H1 (cell line): Measurements from ENCODE around the gene UNC5B. TPM values are rescaled to one million over a fixed set of nuclear protein-coding genes. Genes with fewer than 3 reads are reported as not detected.

Source experiments
- CTCF ChIA-PET: fragments of 300-600 bp; sonication (Branson Sonifier 250); formaldehyde crosslinking; loops from one replicate; lab custom pipeline; 2021; ENCODE audit not compliant: partially characterized antibody; lab: Charles Lee
- POLR2A ChIA-PET: fragments of 300-600 bp; sonication (Branson Sonifier 250); formaldehyde crosslinking; loops from one replicate; lab custom pipeline; 2021; ENCODE audit warnings: inconsistent platforms; ENCODE audit not compliant: partially characterized antibody; lab: Charles Lee
- DNase-seq, 2 experiments: peaks; one replicate each; pipeline versions ENCODE4 v3.0.0 to v3.0.0-alpha.2; 2010 to 2022; ENCODE audit warnings: low spot score in 2 of 2, low read depth in 1 of 2, mixed read lengths in 1 of 2
- FAIRE-seq: peaks from 2 replicates; lab custom pipeline; 2011; peaks lifted over from hg19 to GRCh38; lab: Jason Lieb, UNC
- H2AFZ ChIP-seq: 2 replicates; pipeline ENCODE4 v1.8.1; 2012; ENCODE audit warnings: low read length, inconsistent platforms
- H2AK5ac ChIP-seq: 2 replicates; pipeline ENCODE4 v1.6.1; 2013; ENCODE audit warnings: low read depth, low read length
- H2BK120ac ChIP-seq: replicated peaks from 2 replicates; pipeline ENCODE3; 2013; ENCODE audit warnings: low read depth, low read length, inconsistent platforms
- H2BK12ac ChIP-seq: 2 replicates; pipeline ENCODE4 v1.6.1; 2013; ENCODE audit warnings: low read depth, low read length
- H2BK15ac ChIP-seq: 2 replicates; pipeline ENCODE4 v1.6.1; 2013; ENCODE audit warnings: low read length
- H2BK20ac ChIP-seq: 2 replicates; pipeline ENCODE4 v1.6.1; 2013; ENCODE audit warnings: low read length
- H2BK5ac ChIP-seq: 2 replicates; pipeline ENCODE4 v1.6.1; 2013; ENCODE audit warnings: low read depth, low read length
- H3K14ac ChIP-seq: 2 replicates; pipeline ENCODE4 v1.6.1; 2013; ENCODE audit warnings: inconsistent platforms; ENCODE audit not compliant: insufficient read length
- H3K18ac ChIP-seq: 2 replicates; pipeline ENCODE4 v1.6.1; 2013; ENCODE audit warnings: low read length; ENCODE audit errors: extremely low read depth
- H3K23ac ChIP-seq: 2 replicates; pipeline ENCODE4 v1.6.1; 2013; ENCODE audit warnings: inconsistent platforms; ENCODE audit not compliant: insufficient read length
- H3K23me2 ChIP-seq: 2 replicates; pipeline ENCODE4 v1.6.1; 2013; ENCODE audit warnings: low read depth, low read length
- H3K27ac ChIP-seq: 2 replicates; pipeline ENCODE4 v1.6.1; 2011; ENCODE audit warnings: low read depth, low read length, inconsistent platforms
- H3K27me3 ChIP-seq, 4 experiments: replicated peaks in 1 of 4; 1 replicate in 1 of 4; 2 replicates in 3 of 4; pipeline versions ENCODE4 v1.6.1 to v1.8.1; 2011 to 2013; ENCODE audit warnings: low read length in 3 of 4, mild to moderate bottlenecking in 3 of 4, inconsistent platforms in 2 of 4, mixed read lengths in 2 of 4, moderate library complexity in 1 of 4; ENCODE audit not compliant: control insufficient read depth in 3 of 4, insufficient read depth in 3 of 4; ENCODE audit errors: extremely low read depth in 1 of 4
- H3K36me3 ChIP-seq, 4 experiments: 2 replicates each; pipeline versions ENCODE4 v1.6.1 to v1.8.1; 2011 to 2013; ENCODE audit warnings: mild to moderate bottlenecking in 4 of 4, low read length in 3 of 4, moderate library complexity in 2 of 4, control low read depth in 1 of 4, inconsistent platforms in 1 of 4; ENCODE audit not compliant: insufficient read depth in 4 of 4, control insufficient read depth in 2 of 4
- H3K4ac ChIP-seq: replicated peaks from 2 replicates; pipeline ENCODE3; 2013; ENCODE audit warnings: low read length, low read depth, mixed read lengths, inconsistent platforms; ENCODE audit not compliant: insufficient read length
- H3K4me1 ChIP-seq, 4 experiments: replicated peaks in 1 of 4; 1 replicate in 1 of 4; 2 replicates in 3 of 4; pipeline versions ENCODE4 v1.6.1 to v1.8.1; 2011 to 2013; ENCODE audit warnings: low read length in 3 of 4, inconsistent platforms in 2 of 4, mixed read lengths in 1 of 4; ENCODE audit not compliant: insufficient read depth in 4 of 4, control insufficient read depth in 3 of 4
- H3K4me2 ChIP-seq, 2 experiments: 2 replicates each; pipeline versions ENCODE4 v1.6.1 to v1.8.1; 2011 to 2013; ENCODE audit warnings: low read depth in 2 of 2, low read length in 2 of 2, control low read depth in 1 of 2, inconsistent platforms in 1 of 2, mild to moderate bottlenecking in 1 of 2; ENCODE audit not compliant: insufficient read depth in 1 of 2
- H3K4me3 ChIP-seq, 4 experiments: fragments of 200-600, 300-600 bp in 1 of 4; sonication (generic), shearing (Covaris generic), sonication (Bioruptor Twin) in 1 of 4; 2 replicates each; pipeline versions ENCODE4 v1.5.1 to v1.8.1; 2011 to 2016; ENCODE audit warnings: low read length in 4 of 4, low read depth in 3 of 4, control low read depth in 2 of 4, inconsistent platforms in 2 of 4, mild to moderate bottlenecking in 2 of 4, mixed read lengths in 1 of 4, moderate library complexity in 1 of 4; ENCODE audit not compliant: insufficient read depth in 2 of 4; ENCODE audit errors: extremely low read depth in 1 of 4
- H3K56ac ChIP-seq: replicated peaks from 2 replicates; pipeline ENCODE3; 2013; ENCODE audit warnings: low read depth, mild to moderate bottlenecking, mixed read lengths, low read length, inconsistent platforms; ENCODE audit not compliant: insufficient read length
- H3K79me1 ChIP-seq: 2 replicates; pipeline ENCODE4 v1.6.1; 2013; ENCODE audit warnings: low read depth, low read length, control low read depth
- H3K79me2 ChIP-seq, 2 experiments: 2 replicates each; pipeline versions ENCODE4 v1.6.1 to v1.8.1; 2012 to 2013; ENCODE audit warnings: low read length in 2 of 2, mild to moderate bottlenecking in 2 of 2, inconsistent platforms in 1 of 2; ENCODE audit not compliant: insufficient read depth in 2 of 2, control insufficient read depth in 1 of 2
- H3K9ac ChIP-seq, 4 experiments: replicated peaks in 1 of 4; 1 replicate in 1 of 4; 2 replicates in 3 of 4; pipeline versions ENCODE4 v1.6.1 to v1.8.1; 2011 to 2013; ENCODE audit warnings: low read depth in 3 of 4, low read length in 3 of 4, control low read depth in 2 of 4, mild to moderate bottlenecking in 2 of 4, moderate library complexity in 2 of 4, inconsistent platforms in 1 of 4; ENCODE audit errors: extremely low read depth in 1 of 4
- H3K9me3 ChIP-seq, 2 experiments: 2 replicates each; pipeline versions ENCODE4 v1.6.1 to v1.8.1; 2012 to 2013; ENCODE audit warnings: mild to moderate bottlenecking in 2 of 2, moderate library complexity in 2 of 2, control low read depth in 1 of 2, inconsistent platforms in 1 of 2, low read depth in 1 of 2, low read length in 1 of 2, mixed read lengths in 1 of 2; ENCODE audit not compliant: insufficient read depth in 2 of 2
- H4K20me1 ChIP-seq, 2 experiments: replicated peaks in 1 of 2; 2 replicates each; pipeline versions ENCODE3 to v1.8.1; 2011 to 2013; ENCODE audit warnings: inconsistent platforms in 2 of 2, low read length in 2 of 2, mild to moderate bottlenecking in 1 of 2; ENCODE audit not compliant: insufficient read depth in 2 of 2, control insufficient read depth in 1 of 2
- H4K5ac ChIP-seq: 2 replicates; pipeline ENCODE4 v1.6.1; 2013; ENCODE audit warnings: low read length, low read depth, mixed read lengths, inconsistent platforms; ENCODE audit not compliant: insufficient read length
- H4K8ac ChIP-seq: 2 replicates; pipeline ENCODE4 v1.8.0; 2013; ENCODE audit warnings: mild to moderate bottlenecking, moderate library complexity, low read length, inconsistent platforms; ENCODE audit not compliant: insufficient read depth; ENCODE audit errors: extremely low read depth
- H4K91ac ChIP-seq: replicated peaks from 2 replicates; pipeline ENCODE3; 2013; ENCODE audit warnings: low read length, mixed read lengths, inconsistent platforms; ENCODE audit not compliant: insufficient read length
- RAD21 ChIP-seq, 2 experiments: IDR thresholded peaks in 1 of 2; conservative IDR thresholded peaks in 1 of 2; 2 replicates each; pipeline ENCODE4 v1.6.1; 2011; ENCODE audit warnings: low read depth in 2 of 2, low read length in 2 of 2, improper control_type of control experiment in 1 of 2, inconsistent platforms in 1 of 2, mild to moderate bottlenecking in 1 of 2, moderate library complexity in 1 of 2
- WGBS, 2 experiments: shearing (Covaris generic) in 1 of 2; methylation state at CpG; one replicate each; pipeline versions ENCODE4 v1.1.6 to v1.1.7; 2013 to 2015; ENCODE audit warnings: low lambda C conversion rate in 2 of 2, mixed read lengths in 2 of 2, inconsistent platforms in 1 of 2, low coverage in 1 of 2, missing lambda C conversion rate in 1 of 2; ENCODE audit not compliant: insufficient replicate concordance in 2 of 2, insufficient coverage in 1 of 2, insufficient read length in 1 of 2; ENCODE audit errors: extremely low coverage in 1 of 2, missing lambda C conversion rate in 1 of 2; 5-methylcytosine and 5-hydroxymethylcytosine counted together
- polyA plus RNA-seq, 7 experiments: library from polyadenylated mRNA; depleted of rRNA in 3 of 7; stranded (reverse) in 5 of 7; unstranded in 2 of 7; fragments of >200 nt in 5 of 7; fragments of 200-250 nt in 2 of 7; gene quantifications; 1 replicate in 5 of 7; 2 replicates in 1 of 7; 4 replicates in 1 of 7; pipeline versions ENCODE4 v1.2.1 to v1.2.3, GENCODE V29; 2011 to 2013; ENCODE audit warnings: missing spikeins in 2 of 7, mixed read lengths in 2 of 7
- total RNA-seq: library from RNA; stranded (reverse); fragmentation: NEBNext Ultra II Directional; extraction: Animal tissue kit (Norgen Biotek cat#: 25700); gene quantifications from 2 replicates; pipeline ENCODE4 v1.2.1, GENCODE V29; 2021

UNC5B gene
- total and polyA plus RNA-seq, 2 of the 8 experiments (the other 6 are each of a cell fraction or from before 2014, with no cell fraction given), result 27.9 to 31.8 TPM

GRCh38 chr10:71247414-71247705, 35.0 kb downstream of the UNC5B start:
- no peak overlapping the region for H2AFZ ChIP-seq
- peak overlapping the region; percentile 63; the same call in 1 of the 2 replicates for H4K8ac ChIP-seq
- H3K79me2 ChIP-seq, result peaks cover 0 to 3% of the 10 kb centered on the region in 2 experiments; a peak in 1 of 4 replicates
- no peak overlapping the region for H2BK15ac ChIP-seq
- H3K23me2 ChIP-seq, result no peaks in the 10 kb centered on the region
- H2BK20ac ChIP-seq, result no peak overlapping the region
- no peak for TF ChIP-seq RAD21 (IDR thresholded peaks at IDR 0.05 in 1 of 2, conservative IDR thresholded peaks at IDR 0.05 in 1 of 2; ENCODE audit: low read depth in 2 of 2, low read length in 2 of 2)
- peaks cover 0 to 4% (median 1%) of the 10 kb centered on the region in 4 experiments; a peak in 5 of 7 replicates for H3K4me1 ChIP-seq
- H3K14ac ChIP-seq, result peak overlapping the region; percentile 38
- CTCF ChIA-PET, result interaction anchor here (0.9 to 2.5 kb wide), 4 partner anchors 12 to 344 kb away, joined by 3 to 21 read pairs (median 4); no protein-coding TSS in a partner anchor
- H2BK12ac ChIP-seq, result no peak overlapping the region
- no peak for DNase-seq
- POLR2A ChIA-PET, result interaction anchor here (2.0 kb wide), 1 partner anchor 9 kb away, joined by 5 read pairs; no protein-coding TSS in a partner anchor
- no peak overlapping the region for H3K9ac ChIP-seq
- H4K91ac ChIP-seq, result no peak overlapping the region
- no peak overlapping the region for H2BK5ac ChIP-seq
- no peak overlapping the region for H3K4ac ChIP-seq
- H3K9me3 ChIP-seq, result no peaks in the 10 kb centered on the region
- no peaks in the 10 kb centered on the region; a peak in 1 of 7 replicates for H3K27me3 ChIP-seq
- no peak overlapping the region for H3K23ac ChIP-seq
- WGBS, 2 experiments, result 76% methylated on average over 4 of the region's 4 CpGs; no CpG with 5 or more reads in 1 of the 2 experiments
- no peak overlapping the region for H3K18ac ChIP-seq
- no peaks in the 10 kb centered on the region for H3K36me3 ChIP-seq
- no peak overlapping the region for H3K4me2 ChIP-seq
- no peak overlapping the region for H2BK120ac ChIP-seq
- H3K27ac ChIP-seq, result no peak overlapping the region
- no peak for FAIRE-seq
- peaks cover 10 to 13% of the 10 kb centered on the region in 2 experiments for H4K20me1 ChIP-seq
- H3K4me3 ChIP-seq, result no peak overlapping the region
- H3K79me1 ChIP-seq, result peaks cover 7% of the 10 kb centered on the region
- H4K5ac ChIP-seq, result no peak overlapping the region
- no peak overlapping the region for H3K56ac ChIP-seq
- no peak overlapping the region for H2AK5ac ChIP-seq
